NB4 (cell line): ENCODE data around the gene DDAH1.

Experiments
- CTCF ChIP-seq: IDR thresholded peaks from one replicate; pipeline ENCODE4 v1.5.1; 2012; ENCODE audit warnings: low read depth, low read length
- MAX ChIP-seq: IDR thresholded peaks from 2 replicates; pipeline ENCODE4 v1.6.1; 2011; ENCODE audit warnings: low read depth, low read length
- POLR2A ChIP-seq: IDR thresholded peaks from 2 replicates; pipeline ENCODE4 v1.6.1; 2011; ENCODE audit warnings: mild to moderate bottlenecking; ENCODE audit not compliant: insufficient read length; ENCODE audit errors: extremely low read depth

GRCh38 chr1:85314726-85315125, 150.2 kb downstream of the DDAH1 start:
- no peak for TF ChIP-seq CTCF
- TF ChIP-seq POLR2A = no peak
- no peak for TF ChIP-seq MAX
